CD8-positive, alpha-beta memory T cell (primary cell): ENCODE data around the gene TRAIP. TPM values are rescaled to one million over a fixed set of nuclear protein-coding genes. Genes with fewer than 3 reads are reported as not detected.
A peak's percentile ranks its signal among the peaks of the same experiment; 100 is the strongest.
"Not testable (repeated sequence)": the region's sequence is repeated elsewhere in the genome, so short reads cannot be mapped to it uniquely, and the experiment has no call there.

Experiments
- CTCF ChIA-PET: fragments of 350-600 bp; sonication (Branson Sonifier 250); formaldehyde crosslinking; loops from one replicate; lab custom pipeline; 2021; ENCODE audit warnings: antibody characterized with exemption; lab: Charles Lee
- POLR2A ChIA-PET: fragments of 350-600 bp; sonication (Branson Sonifier 250); formaldehyde crosslinking; loops from one replicate; lab custom pipeline; 2021; ENCODE audit warnings: antibody characterized with exemption; lab: Charles Lee
- DNase-seq, 5 donors: peaks; one replicate each; pipeline versions ENCODE4 v3.0.0 to v3.0.0-alpha.2; 2020 to 2022; ENCODE audit warnings: mixed read lengths in 1 of 5
- H3K27ac ChIP-seq: one replicate; pipeline ENCODE4 v1.7.0; 2013; ENCODE audit warnings: low read depth, mild to moderate bottlenecking, low read length, moderate library complexity
- H3K27me3 ChIP-seq: 2 replicates; pipeline ENCODE4 v1.7.0; 2013; ENCODE audit warnings: low read length, mild to moderate bottlenecking; ENCODE audit not compliant: insufficient read depth, poor library complexity, severe bottlenecking
- H3K36me3 ChIP-seq: 2 replicates; pipeline ENCODE4 v1.7.0; 2013; ENCODE audit warnings: mild to moderate bottlenecking, low read length, moderate library complexity; ENCODE audit not compliant: insufficient read depth
- H3K4me1 ChIP-seq: 2 replicates; pipeline ENCODE4 v1.7.0; 2013; ENCODE audit warnings: mild to moderate bottlenecking, low read length, moderate library complexity; ENCODE audit not compliant: insufficient read depth
- H3K4me3 ChIP-seq: 2 replicates; pipeline ENCODE4 v1.7.0; 2013; ENCODE audit warnings: mild to moderate bottlenecking, low read length
- H3K9me3 ChIP-seq: 2 replicates; pipeline ENCODE4 v1.7.0; 2013; ENCODE audit warnings: mild to moderate bottlenecking, low read length
- H3K27ac Mint-ChIP-seq, 8 donors: one replicate each; pipeline ENCODE4 v1.8.0; 2020 to 2021; ENCODE audit warnings: mixed read lengths in 8 of 8, mild to moderate bottlenecking in 6 of 8, inconsistent platforms in 3 of 8, moderate library complexity in 3 of 8
- H3K27me3 Mint-ChIP-seq, 2 donors: one replicate each; pipeline ENCODE4 v1.8.0; 2020 to 2021; ENCODE audit warnings: mixed read lengths in 2 of 2, mild to moderate bottlenecking in 1 of 2, moderate library complexity in 1 of 2
- H3K36me3 Mint-ChIP-seq, 3 donors: one replicate each; pipeline ENCODE4 v1.8.0; 2020 to 2021; ENCODE audit warnings: mixed read lengths in 3 of 3, inconsistent platforms in 1 of 3, mild to moderate bottlenecking in 1 of 3
- H3K4me1 Mint-ChIP-seq, 3 donors: one replicate each; pipeline ENCODE4 v1.8.0; 2020 to 2021; ENCODE audit warnings: mixed read lengths in 3 of 3, inconsistent platforms in 1 of 3, mild to moderate bottlenecking in 1 of 3
- H3K4me3 Mint-ChIP-seq, 7 donors: one replicate each; pipeline ENCODE4 v1.8.0; 2020 to 2021; ENCODE audit warnings: mixed read lengths in 7 of 7, mild to moderate bottlenecking in 6 of 7, moderate library complexity in 4 of 7, inconsistent platforms in 2 of 7
- H3K9me3 Mint-ChIP-seq, 5 donors: one replicate each; pipeline ENCODE4 v1.8.0; 2020 to 2022; ENCODE audit warnings: mixed read lengths in 5 of 5, mild to moderate bottlenecking in 3 of 5, moderate library complexity in 2 of 5, inconsistent platforms in 1 of 5
- polyA plus RNA-seq: library from polyadenylated mRNA; unstranded; fragments of 300-500 nt; fragmentation: Illumina TruSeq; gene quantifications from one replicate; pipeline ENCODE4 v1.2.3, GENCODE V29; 2021
- total RNA-seq, 2 experiments: library from RNA; stranded (reverse); gene quantifications; one replicate each; pipeline ENCODE4 v1.2.3, GENCODE V29; 2021

TRAIP gene
- total and polyA plus RNA-seq, 3 experiments from 2014 or later: 1.9 to 22.9 (median 21.9) TPM

DNA sequence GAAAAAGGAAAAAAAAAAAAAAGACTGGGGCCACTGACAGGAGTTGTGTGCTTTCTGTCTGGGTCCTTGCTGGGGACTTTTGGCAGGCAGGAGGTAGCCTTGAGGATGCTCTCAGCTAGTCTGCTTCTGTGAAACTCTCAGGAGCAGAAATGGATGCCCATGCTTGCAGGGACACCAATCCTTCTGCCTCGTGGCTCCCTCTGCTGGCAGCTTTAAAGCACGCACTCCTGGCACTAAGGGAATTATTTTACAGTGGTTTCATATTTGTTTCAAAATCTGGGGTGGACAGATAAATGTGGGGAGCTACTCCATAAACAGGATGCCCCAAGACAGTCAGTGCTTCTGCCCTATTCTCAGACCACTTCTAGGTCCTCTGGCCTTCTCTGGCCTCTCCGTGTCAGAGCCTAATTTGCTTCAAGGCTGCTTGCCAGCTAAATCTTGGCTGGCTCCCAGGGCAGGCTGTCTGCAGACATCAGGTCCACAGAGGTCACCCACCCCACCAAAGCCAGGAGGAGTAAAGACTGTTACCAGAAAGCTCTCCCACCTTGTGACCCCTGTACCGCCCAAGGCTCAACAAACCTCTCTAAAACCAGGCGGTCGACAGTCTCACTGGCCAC lies 17.1 kb downstream of the TRAIP start:
- H3K27me3 ChIP-seq: no peaks in the 10 kb centered on the region
- Mint-ChIP-seq H3K9me3 (no peaks in the 10 kb centered on the region), H3K36me3 (no peaks in the 10 kb centered on the region), H3K4me3 (no peak overlapping the region), H3K4me1 (peaks cover 0 to 4% (median 2%) of the 10 kb centered on the region in 3 donors), H3K27me3 (peaks cover 0 to 2% of the 10 kb centered on the region in 2 donors), H3K27ac (no peak overlapping the region)
- ChIA-PET POLR2A (interaction anchor here (0.9 to 2.0 kb wide), 2 partner anchors 33 to 36 kb away, joined by 4 to 41 read pairs; partner anchors contain the start of gene INKA1), CTCF (interaction anchor here (0.7 to 7.7 kb wide), 26 partner anchors 8 to 303 kb away, joined by 3 to 246 read pairs (median 5); partner anchors contain the start of genes AMIGO3, CDHR4, GMPPB and INKA1)
- DNase-seq: peak; percentile 67 to 88 (median 72)
- no peak overlapping the region for H3K27ac ChIP-seq
- H3K36me3 ChIP-seq: no peaks in the 10 kb centered on the region
- no peaks in the 10 kb centered on the region for H3K9me3 ChIP-seq
- no peaks in the 10 kb centered on the region for H3K4me1 ChIP-seq
- no peak overlapping the region for H3K4me3 ChIP-seq

DNA sequence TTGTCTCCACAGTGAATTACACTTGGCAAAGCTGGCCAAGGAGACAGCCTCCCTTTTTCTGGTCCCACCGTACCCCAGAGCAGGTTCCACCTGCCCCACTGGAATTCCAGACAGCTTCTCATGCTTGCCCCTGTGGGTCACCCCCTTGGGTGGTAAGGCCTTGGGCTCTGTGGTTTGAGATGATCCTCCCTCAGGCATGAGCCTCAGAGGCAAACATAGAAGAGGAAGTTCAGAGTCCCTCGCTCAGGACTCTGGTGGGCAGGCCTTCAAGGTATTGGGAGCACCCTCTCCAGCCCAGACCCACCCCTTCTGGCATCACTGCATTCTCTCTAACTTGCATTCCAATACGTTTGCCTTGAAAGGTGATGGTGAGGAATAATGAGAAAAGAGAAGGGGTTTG lies 25.0 kb downstream of the TRAIP start:
- no peaks in the 10 kb centered on the region for H3K4me1 ChIP-seq
- Mint-ChIP-seq H3K9me3 (no peaks in the 10 kb centered on the region), H3K36me3 (peaks cover 0 to 5% (median 0%) of the 10 kb centered on the region in 3 donors), H3K27me3 (no peaks in the 10 kb centered on the region), H3K4me1 (no peaks in the 10 kb centered on the region), H3K4me3 (no peak overlapping the region), H3K27ac (peak overlapping the region in 2 of 8 donors; percentile 57 to 70)
- no peaks in the 10 kb centered on the region for H3K9me3 ChIP-seq
- CTCF ChIA-PET: interaction anchor here (1.3 to 1.4 kb wide), 2 partner anchors 29 to 292 kb away, joined by 3 to 8 read pairs; partner anchors contain the start of gene INKA1
- no peak overlapping the region for H3K4me3 ChIP-seq
- POLR2A ChIA-PET: no interaction called here
- no peak for DNase-seq
- no peaks in the 10 kb centered on the region for H3K36me3 ChIP-seq
- no peaks in the 10 kb centered on the region for H3K27me3 ChIP-seq
- no peak overlapping the region for H3K27ac ChIP-seq

GRCh38 chr3:49826016-49826415 lies 30.3 kb downstream of the TRAIP start:
- no peak overlapping the region for H3K4me3 Mint-ChIP-seq
- H3K9me3 Mint-ChIP-seq: no peaks in the 10 kb centered on the region
- H3K27ac ChIP-seq: no peak overlapping the region
- no peaks in the 10 kb centered on the region for H3K4me1 ChIP-seq
- H3K9me3 ChIP-seq: no peaks in the 10 kb centered on the region
- H3K27ac Mint-ChIP-seq: no peak overlapping the region
- H3K4me3 ChIP-seq: no peak overlapping the region
- no peaks in the 10 kb centered on the region for H3K27me3 ChIP-seq
- H3K27me3 Mint-ChIP-seq: no peaks in the 10 kb centered on the region
- POLR2A ChIA-PET: no interaction called here
- H3K36me3 ChIP-seq: no peaks in the 10 kb centered on the region
- DNase-seq: no peak
- no peaks in the 10 kb centered on the region for H3K4me1 Mint-ChIP-seq
- H3K36me3 Mint-ChIP-seq: peaks cover 0 to 5% (median 0%) of the 10 kb centered on the region in 3 donors
- CTCF ChIA-PET: interaction anchor here (1.0 to 1.9 kb wide), 4 partner anchors 13 to 23 kb away, joined by 3 to 9 read pairs (median 4); partner anchors contain the start of genes INKA1 and UBA7

GRCh38 chr3:49823131-49823530 lies 33.2 kb downstream of the TRAIP start:
- CTCF ChIA-PET, H3K27me3 ChIP-seq, H3K4me1 Mint-ChIP-seq, H3K36me3 ChIP-seq, DNase-seq, H3K9me3 ChIP-seq, H3K9me3 Mint-ChIP-seq, H3K27ac Mint-ChIP-seq, H3K4me1 ChIP-seq, H3K36me3 Mint-ChIP-seq, POLR2A ChIA-PET, H3K4me3 Mint-ChIP-seq, H3K27ac ChIP-seq, H3K4me3 ChIP-seq, H3K27me3 Mint-ChIP-seq: not testable (repeated sequence)

DNA sequence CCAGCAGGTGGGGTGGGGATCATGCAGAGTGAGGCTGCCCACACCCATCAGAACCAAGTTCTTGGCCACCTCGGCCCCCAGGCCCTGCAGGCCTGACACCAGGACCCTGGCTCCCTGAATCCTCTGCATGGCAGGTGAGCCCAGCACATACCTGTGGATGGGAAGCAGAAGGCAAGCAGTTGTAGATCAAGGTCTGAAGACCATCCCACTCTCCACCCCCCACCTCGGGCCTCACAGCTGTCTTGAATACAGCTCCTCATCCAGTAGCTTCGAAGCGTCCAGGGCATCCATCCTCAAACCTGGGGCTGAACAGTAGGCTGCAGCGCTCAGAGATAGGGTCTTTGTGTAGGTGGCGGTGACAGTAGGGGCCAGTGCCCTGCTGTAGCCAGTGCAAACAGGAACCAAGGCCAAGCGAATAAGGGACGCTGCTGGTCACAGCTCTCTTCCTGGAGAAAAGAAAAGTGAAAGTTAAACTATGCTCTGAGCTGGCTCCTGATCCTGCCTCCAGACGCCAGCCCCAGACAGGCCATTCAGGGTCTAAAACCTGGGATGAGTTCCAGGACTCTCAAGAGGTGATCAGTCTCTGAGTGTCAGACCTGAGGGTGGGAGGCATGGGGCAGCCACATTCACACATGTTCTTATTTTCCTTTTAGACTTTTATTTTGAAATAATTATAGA lies 42.7 kb downstream of the TRAIP start, which contains the start of gene UBA7:
UBA7 (minus strand) TSS at position 457 of the 678 bp plus-strand sequence; CDS start at position 291, 166 bp downstream.
- DNase-seq: peak in 4 of 5 donors; percentile 29 to 62 (median 44)
- POLR2A ChIA-PET: interaction anchor here (0.5 to 2.3 kb wide), 4 partner anchors 8 to 491 kb away, joined by 3 to 33 read pairs (median 4); partner anchors contain the start of genes INKA1 and RBM6
- CTCF ChIA-PET: interaction anchor here (0.7 to 5.2 kb wide), 5 partner anchors 8 to 210 kb away, joined by 3 to 35 read pairs (median 4); partner anchors contain the start of gene INKA1
- no peaks in the 10 kb centered on the region for H3K27me3 Mint-ChIP-seq
- H3K4me3 ChIP-seq: peak within 1 kb of the TSS; percentile 75
- H3K36me3 ChIP-seq: peaks cover 18% of the 10 kb centered on the region
- H3K27ac ChIP-seq: peak within 1 kb of the TSS; percentile 63
- H3K4me3 Mint-ChIP-seq: peak within 1 kb of the TSS; percentile 96 to 98 (median 98)
- no peaks in the 10 kb centered on the region for H3K27me3 ChIP-seq
- H3K4me1 Mint-ChIP-seq: peaks cover 26 to 47% (median 36%) of the 10 kb centered on the region in 3 donors
- H3K27ac Mint-ChIP-seq: peak within 1 kb of the TSS; percentile 94 to 99 (median 99)
- H3K36me3 Mint-ChIP-seq: peaks cover 2 to 45% (median 3%) of the 10 kb centered on the region in 3 donors
- peaks cover 30% of the 10 kb centered on the region for H3K4me1 ChIP-seq
- no peaks in the 10 kb centered on the region for H3K9me3 ChIP-seq
- no peaks in the 10 kb centered on the region for H3K9me3 Mint-ChIP-seq

DNA sequence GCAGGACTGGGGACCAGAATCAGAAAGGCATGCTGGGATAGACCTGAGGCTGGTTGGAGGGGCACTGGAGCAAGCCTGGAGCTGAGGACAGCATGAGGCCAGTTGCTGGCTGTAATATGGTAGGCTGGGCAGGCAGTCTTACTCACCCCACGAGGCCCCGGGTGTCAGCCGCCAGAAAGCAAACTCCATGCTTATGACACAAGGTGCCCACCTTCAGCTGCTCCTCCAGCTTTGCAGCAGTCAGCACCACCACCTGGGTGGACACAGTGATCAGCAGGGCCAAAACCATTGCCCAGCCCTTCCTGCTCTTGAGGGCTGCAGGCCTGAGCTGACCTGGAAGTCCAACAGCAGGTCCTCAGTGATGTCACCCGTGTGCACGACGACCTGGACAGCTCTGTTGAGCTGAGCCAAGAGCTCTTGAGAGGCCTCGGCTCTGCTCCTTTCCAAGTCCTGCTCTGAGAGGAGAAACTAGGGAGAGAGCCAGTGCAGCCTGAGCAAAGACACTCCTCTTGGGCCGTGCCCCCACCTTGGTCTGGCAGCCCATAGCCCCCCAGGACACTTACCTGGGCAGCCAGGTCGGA lies 43.4 kb downstream of the TRAIP start:
- no peak for DNase-seq
- H3K36me3 Mint-ChIP-seq: peaks cover 3 to 50% (median 3%) of the 10 kb centered on the region in 3 donors
- peak overlapping the region; percentile 96 to 98 (median 98) for H3K4me3 Mint-ChIP-seq
- peaks cover 31 to 53% (median 39%) of the 10 kb centered on the region in 3 donors for H3K4me1 Mint-ChIP-seq
- no peaks in the 10 kb centered on the region for H3K9me3 ChIP-seq
- H3K9me3 Mint-ChIP-seq: no peaks in the 10 kb centered on the region
- H3K27me3 ChIP-seq: no peaks in the 10 kb centered on the region
- CTCF ChIA-PET: interaction anchor here (0.7 to 5.2 kb wide), 5 partner anchors 8 to 209 kb away, joined by 3 to 35 read pairs (median 4); partner anchors contain the start of gene INKA1
- peaks cover 18% of the 10 kb centered on the region for H3K36me3 ChIP-seq
- peak overlapping the region; percentile 63 for H3K27ac ChIP-seq
- H3K4me1 ChIP-seq: peaks cover 34% of the 10 kb centered on the region
- H3K27ac Mint-ChIP-seq: peak overlapping the region; percentile 94 to 99 (median 99)
- POLR2A ChIA-PET: interaction anchor here (1.2 to 2.3 kb wide), 3 partner anchors 8 to 127 kb away, joined by 3 to 33 read pairs (median 4); partner anchors contain the start of genes INKA1 and RBM6
- no peaks in the 10 kb centered on the region for H3K27me3 Mint-ChIP-seq
- peak overlapping the region; percentile 75 for H3K4me3 ChIP-seq

GRCh38 chr3:49807431-49808114 lies 48.8 kb downstream of the TRAIP start:
- POLR2A ChIA-PET: no interaction called here
- H3K27me3 ChIP-seq: no peaks in the 10 kb centered on the region
- CTCF ChIA-PET: interaction anchor here (1.1 to 12.4 kb wide), 3 partner anchors 9 to 104 kb away, joined by 3 to 246 read pairs (median 5); no protein-coding TSS in a partner anchor
- Mint-ChIP-seq H3K4me1 (peaks cover 41 to 74% (median 51%) of the 10 kb centered on the region in 3 donors), H3K4me3 (peak overlapping the region in 2 of 7 donors; percentile 16 to 24), H3K36me3 (peaks cover 3 to 52% (median 3%) of the 10 kb centered on the region in 3 donors), H3K27me3 (no peaks in the 10 kb centered on the region), H3K27ac (peak overlapping the region in 7 of 8 donors; percentile 29 to 66 (median 43)), H3K9me3 (no peaks in the 10 kb centered on the region)
- H3K36me3 ChIP-seq: peaks cover 18% of the 10 kb centered on the region
- peak overlapping the region; percentile 24 for H3K27ac ChIP-seq
- peaks cover 43% of the 10 kb centered on the region for H3K4me1 ChIP-seq
- DNase-seq: no peak
- H3K4me3 ChIP-seq: no peak overlapping the region
- no peaks in the 10 kb centered on the region for H3K9me3 ChIP-seq
